ENCODE measurements around the gene SLC10A2.

Gene SLC10A2

DNA sequence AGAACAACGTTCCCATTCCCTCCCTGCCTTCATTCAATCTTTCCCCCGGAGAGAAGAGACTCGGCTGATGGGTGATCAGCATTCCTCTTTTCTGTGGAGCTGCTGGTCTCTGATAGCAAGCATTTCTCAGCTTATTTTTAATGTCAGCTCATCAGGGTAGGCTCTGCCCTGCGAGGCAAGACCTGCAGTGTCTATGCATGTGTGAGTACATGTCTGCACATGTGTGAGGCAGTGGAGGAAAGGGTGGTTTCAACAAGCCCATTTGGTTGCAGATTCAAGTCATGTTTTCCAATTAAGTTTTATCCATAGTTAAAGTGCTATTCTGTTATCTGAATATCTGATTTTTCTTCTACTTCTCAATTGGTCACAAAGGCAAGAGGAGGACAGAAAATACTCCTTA lies 19.5 kb downstream of the SLC10A2 start:
- no peak for DNase-seq (ENCODE audit: low read depth)

DNA sequence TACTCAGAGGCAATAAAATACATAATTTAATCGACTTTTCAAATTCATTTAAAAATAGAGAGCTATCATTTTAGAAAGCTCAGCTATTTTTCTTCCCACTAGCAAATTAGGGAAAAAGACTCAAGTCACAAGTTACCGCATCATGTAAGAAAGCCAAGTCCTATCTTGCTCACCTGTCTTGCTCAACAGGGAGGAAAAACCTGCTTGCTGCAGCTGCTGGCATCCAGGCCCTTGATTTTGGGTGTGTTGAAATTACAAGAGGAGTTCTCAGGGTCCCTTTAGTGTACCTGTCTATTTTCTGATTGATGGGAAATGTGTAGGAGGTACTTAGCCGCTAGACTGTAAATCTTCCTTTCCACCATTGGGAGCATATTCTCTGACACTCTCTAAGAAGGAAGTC lies 22.2 kb downstream of the SLC10A2 start:
- no peak for DNase-seq (ENCODE audit: low read depth)

DNA sequence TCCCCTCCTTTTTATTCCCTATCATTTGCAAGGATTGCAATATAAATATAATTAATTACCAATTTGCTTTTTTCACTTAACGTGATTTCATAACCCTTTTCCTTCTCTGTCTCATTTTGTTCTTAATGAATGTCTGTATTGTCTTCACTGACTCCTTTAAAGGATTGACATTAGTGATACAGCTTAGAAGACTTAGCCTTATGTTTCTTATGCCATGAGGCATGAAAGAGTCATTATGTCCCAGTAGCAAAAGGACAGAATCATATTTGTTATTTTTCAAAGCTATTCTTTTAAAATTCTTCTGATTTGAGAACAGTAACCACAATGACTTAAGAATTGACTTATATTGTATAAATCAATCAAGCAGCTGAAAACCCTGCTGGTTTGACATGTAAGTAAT lies 26.2 kb downstream of the SLC10A2 start:
- DNase-seq (ENCODE audit: low read depth), result no peak

DNA sequence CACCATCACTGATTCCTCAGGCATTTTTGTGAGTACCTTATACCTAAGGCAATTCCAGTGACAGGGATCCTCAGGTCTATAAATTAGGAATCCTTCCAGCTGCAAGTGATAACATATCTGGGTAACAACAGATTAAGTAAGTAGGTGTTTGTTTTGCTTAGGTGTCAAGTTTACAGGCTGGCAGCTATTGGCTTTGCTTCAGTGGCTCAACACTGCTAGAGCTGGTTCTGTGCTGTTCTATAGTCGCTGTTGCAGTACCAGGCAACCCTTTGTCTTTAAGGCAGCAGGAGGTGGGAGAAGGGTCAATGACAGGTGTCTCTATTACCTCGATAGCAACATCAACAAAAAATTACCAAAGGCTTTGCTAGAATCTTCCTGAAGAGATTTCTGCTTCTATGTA lies 27.0 kb downstream of the SLC10A2 start:
- DNase-seq (ENCODE audit: low read depth), result no peak

GRCh38 chr13:103036268-103036667 lies 29.9 kb downstream of the SLC10A2 start:
- DNase-seq (ENCODE audit: low read depth), result no peak

DNA sequence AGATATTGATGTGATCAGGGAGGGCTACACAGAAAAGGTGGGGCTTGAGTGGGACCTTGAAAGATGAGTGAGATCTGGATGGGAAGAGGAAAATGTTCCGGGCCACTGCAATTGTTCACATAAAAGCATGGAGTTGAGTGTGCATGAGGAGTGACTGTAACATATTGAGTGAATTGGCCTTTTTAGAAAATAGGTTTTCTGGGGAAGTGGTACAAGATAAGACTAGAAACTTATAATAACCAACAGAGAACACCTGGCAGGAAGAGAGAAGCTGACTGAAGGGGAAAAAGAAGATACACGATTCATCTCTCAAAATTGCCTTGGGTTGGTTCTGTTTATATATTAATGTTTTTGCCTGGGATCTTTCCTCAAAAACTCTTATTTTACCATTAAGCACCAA lies 32.2 kb downstream of the SLC10A2 start:
- DNase-seq (ENCODE audit: low read depth), result no peak

GRCh38 chr13:103031332-103031873 lies 34.8 kb downstream of the SLC10A2 start:
- DNase-seq (ENCODE audit: low read depth), result no peak

DNA sequence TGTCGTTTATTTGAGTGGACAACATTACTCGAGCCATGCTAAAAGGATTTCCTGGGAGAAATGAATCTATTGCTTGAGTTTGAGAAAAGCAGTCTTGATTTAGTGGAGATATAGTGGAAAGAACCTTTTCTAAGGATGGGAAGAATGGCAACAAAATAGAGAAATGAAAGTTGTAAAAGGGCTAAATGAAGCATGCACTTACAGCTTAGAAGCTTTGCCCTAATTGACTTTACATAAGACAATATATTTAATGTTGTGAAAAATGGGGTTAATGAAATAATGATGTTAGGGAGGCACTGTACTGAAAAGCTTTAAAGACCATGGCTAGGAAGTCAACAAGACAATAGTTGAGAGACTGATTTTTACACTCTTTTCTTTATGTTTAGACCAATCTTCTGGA lies 35.4 kb downstream of the SLC10A2 start:
- DNase-seq (ENCODE audit: low read depth), result no peak

DNA sequence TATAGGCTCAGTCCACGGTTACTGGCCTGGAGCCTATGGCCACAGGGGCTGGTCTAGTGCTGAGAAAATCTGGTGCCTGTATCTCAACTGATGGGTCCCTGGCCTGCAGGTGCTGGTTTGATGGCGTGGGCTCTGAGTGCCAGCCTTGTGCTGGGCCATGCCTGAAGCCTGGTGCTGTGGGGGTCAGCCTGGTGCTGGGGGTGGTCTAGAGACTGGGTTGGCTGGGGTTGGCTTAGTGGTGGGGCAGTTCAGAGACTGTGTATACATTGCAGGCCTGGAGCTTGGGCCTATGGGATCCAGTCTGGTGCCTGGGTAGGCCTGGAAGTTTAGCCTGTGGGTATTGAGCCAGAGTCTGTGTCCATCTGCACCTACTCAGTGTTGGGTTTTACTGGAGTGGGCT lies 36.4 kb downstream of the SLC10A2 start:
- DNase-seq (ENCODE audit: low read depth), result no peak

DNA sequence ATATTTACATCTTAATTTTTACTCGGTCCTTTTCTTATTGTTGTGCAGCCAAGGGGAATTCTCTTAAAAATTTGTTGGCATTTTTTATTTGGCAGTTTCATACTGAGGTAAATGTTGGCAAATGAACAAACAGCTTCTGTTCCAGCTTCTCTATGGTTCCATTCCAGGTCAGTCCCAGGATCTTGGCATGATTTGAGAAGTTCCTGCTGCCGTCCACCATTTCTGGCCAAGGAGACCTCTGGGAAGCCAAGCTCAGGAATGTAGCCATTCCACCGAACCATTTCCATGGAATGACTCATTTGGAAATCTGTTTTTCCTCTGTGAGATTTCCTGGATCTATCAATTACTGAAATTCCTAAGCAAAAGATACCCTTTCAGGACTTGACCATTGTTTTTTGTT lies 43.9 kb downstream of the SLC10A2 start:
- no peak for DNase-seq (ENCODE audit: low read depth)

DNA sequence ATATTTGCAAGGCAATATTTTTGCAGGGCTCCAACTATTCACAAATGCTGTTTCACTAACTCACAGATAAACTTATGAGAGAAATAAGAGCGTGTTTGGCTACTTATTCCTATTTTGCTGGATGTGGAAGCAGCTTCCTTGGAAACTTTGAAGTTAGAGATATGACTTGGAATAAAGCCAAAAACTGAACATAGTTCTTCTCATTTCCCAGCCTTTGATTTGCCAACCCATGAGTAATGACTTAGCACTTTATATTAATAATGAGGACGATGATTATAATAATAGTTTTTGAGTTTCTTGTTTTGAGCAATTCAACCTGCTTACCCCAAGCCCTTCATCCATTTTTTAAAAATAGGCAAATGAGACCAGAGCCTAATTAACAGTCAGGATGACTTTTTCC lies 47.7 kb downstream of the SLC10A2 start:
- DNase-seq (ENCODE audit: low read depth), result no peak

DNA sequence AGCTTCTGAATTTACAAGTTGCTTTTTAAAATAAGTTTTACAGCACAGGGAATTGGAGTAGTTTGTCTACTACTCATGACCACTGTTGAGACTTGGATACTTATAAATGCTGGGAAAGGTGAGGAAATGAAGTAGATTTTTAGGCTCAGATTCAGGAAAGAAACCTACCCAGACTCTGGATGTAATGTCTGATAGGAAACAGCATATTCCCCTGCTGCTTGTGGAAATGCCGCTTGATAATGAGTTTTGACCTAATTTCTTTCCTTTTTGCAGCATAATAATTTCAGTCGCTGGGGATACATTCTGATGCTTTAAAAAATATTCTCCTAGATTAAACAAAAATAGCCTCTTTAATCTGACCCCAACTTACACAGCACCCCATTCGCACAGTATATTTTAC lies 53.6 kb downstream of the SLC10A2 start:
- no peak for DNase-seq (ENCODE audit: low read depth)

- no peak for DNase-seq (ENCODE audit: low read depth)
These were observed 57.0 kb downstream of the SLC10A2 start for GRCh38 chr13:103009051-103009840.

GRCh38 chr13:103007427-103007762 lies 58.8 kb downstream of the SLC10A2 start:
- DNase-seq (ENCODE audit: low read depth), result no peak

DNA sequence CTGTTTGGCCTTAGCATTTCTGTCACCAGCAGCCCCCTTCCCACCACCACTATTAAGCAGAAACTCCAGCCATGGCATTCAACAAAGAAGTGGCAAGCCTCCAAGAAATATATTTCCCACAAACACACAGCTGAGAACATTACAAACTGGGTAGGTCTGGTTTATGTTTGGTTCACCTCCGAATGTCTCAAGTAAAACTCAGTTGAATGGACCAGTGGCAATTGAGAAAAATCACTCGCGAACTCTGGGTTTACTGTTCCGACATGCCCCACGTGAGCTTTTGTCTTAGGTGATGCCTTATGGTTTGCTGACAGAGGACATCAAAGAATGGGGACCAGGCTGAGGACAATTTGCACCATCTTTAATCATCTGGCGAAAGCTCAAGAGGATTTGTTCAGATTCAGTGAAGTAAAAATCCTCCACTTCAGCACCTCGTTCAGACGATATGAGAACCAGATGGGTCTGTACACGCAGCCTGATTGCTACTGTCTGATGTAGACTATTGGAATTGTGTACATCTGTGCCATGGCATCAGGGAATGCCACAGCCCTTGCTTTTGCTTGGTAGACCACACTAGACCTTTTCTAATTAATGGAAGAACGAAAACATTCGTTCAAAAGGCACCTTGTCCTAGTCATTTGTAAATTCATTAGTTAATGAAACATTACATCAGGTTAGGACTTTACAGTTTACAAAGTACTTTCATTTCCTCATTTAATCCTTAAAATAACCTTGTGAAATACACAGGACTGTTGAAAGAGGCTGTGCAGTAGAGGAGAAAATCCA lies 59.4 kb downstream of the SLC10A2 start:
- no peak for DNase-seq (ENCODE audit: low read depth)

- DNase-seq (ENCODE audit: low read depth), result no peak
These were observed 61.4 kb downstream of the SLC10A2 start for GRCh38 chr13:103004661-103005345.

- no peak for DNase-seq (ENCODE audit: low read depth)
These were observed 62.6 kb downstream of the SLC10A2 start for GRCh38 chr13:103003631-103004030.

GRCh38 chr13:103002279-103002678 lies 63.9 kb downstream of the SLC10A2 start:
- DNase-seq (ENCODE audit: low read depth), result no peak

DNA sequence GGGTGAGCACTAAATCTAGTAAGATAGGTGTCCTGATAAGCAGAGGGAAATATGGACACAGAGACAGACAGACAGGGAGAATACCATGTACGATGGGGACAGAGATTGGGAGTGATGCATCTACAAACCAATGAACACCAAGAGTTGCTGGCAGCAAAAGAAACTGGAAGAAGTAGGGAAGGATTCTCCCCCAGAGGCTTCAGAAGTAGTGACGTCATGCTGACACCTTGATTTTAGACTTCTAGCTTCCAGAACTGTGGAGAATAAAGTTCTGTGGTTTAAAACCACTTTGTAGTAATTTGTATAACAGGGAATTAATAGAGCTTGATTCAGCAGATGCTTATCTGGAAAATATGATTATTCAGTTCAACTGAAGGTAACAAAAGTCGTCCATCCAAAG lies 66.1 kb downstream of the SLC10A2 start:
- no peak for DNase-seq (ENCODE audit: low read depth)

DNA sequence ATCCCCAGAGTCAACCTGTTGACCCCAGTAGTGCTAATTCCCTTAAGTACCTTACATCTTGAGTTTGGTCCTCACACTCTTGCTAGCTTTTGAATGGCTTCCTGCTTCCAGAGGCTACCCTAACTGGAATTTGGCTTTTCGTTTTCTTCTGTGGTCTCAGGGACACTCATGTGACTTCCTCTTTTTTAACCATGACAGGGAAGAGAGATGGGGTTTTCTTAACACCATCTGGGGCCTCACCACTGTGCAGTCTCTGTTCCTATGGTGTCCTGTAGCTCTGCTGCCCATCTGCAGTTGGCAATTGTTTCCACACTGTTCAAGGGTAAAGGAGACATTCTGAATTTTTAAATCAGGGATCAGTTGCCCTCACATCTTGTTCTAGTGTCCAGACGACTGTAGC lies 66.7 kb downstream of the SLC10A2 start:
- no peak for DNase-seq (ENCODE audit: low read depth)
